HG03175 (cell line): ENCODE data around the gene LRP2.
"Not testable (repeated sequence)": the region's sequence is repeated elsewhere in the genome, so short reads cannot be mapped to it uniquely, and the experiment has no call there.

Source experiments
- ATAC-seq: cut with Tn5 transposase; IDR thresholded peaks from one replicate; pipeline ENCODE4 v1.9.1; 2021; ENCODE audit warnings: mild to moderate bottlenecking, moderate library complexity; ENCODE audit not compliant: unreplicated experiment

The LRP2 gene

DNA sequence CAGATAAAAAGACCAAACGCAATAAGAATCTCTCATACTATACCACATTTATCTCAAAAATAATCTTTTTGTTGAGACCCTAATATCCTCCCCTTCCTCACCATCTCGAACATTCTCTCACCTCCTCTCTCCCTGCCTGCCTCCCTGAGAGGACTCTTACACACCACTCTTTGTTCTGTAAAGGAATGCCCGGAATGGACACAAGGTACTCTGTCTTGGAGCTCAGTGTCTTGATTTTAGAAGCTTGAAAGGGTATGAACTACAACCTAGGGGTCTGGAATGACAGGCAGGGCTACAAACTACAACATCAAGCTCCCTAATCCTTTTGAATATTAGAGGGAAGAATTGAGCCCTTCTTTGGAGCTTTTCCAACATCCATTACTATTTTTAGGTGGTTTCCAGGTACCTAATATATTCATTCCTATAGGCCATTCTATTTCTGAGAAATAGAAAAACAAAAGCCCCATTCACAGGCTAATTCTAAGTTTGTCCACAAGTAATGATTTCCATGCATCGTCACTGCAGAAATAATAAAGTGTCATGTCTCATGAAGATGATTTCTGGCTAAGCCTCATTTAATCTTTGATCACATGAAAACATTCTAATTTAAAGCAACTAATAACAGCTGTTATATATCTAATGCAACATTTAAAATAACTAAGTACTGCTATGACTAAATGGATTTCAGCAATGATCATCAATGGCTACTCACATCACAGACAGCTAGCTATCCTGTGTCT, 60.6 kb downstream of the LRP2 start:
- ATAC-seq, result no peak

GRCh38 chr2:169300636-169301530, 61.5 kb downstream of the LRP2 start:
- no peak for ATAC-seq

GRCh38 chr2:169298007-169298406, 64.3 kb downstream of the LRP2 start:
- ATAC-seq, result no peak

- ATAC-seq, result no peak
Measured at GRCh38 chr2:169294001-169294675, 68.2 kb downstream of the LRP2 start.

DNA sequence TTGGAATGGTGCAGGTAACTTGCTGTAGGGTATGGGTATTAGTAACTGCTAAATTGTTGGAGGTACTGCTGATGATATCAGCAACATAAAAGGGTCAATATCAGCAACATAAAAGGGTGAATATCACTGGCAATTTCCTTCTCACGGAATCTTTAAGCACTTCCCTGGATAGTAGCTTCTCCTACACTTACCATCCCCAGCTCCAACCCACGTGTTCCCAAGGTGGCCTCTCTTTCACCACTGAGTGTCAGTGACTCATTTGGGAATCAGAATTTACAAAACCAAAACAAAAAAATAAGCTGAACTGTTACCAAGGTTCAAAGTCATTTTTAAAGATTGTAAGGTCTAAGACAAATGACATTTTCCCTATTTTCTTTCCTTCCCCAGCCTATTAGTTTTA, 70.8 kb downstream of the LRP2 start:
- ATAC-seq, result no peak

- no peak for ATAC-seq
Measured at GRCh38 chr2:169290433-169290832, 71.9 kb downstream of the LRP2 start.

- no peak for ATAC-seq
Measured at GRCh38 chr2:169287666-169288065, 74.7 kb downstream of the LRP2 start.

DNA sequence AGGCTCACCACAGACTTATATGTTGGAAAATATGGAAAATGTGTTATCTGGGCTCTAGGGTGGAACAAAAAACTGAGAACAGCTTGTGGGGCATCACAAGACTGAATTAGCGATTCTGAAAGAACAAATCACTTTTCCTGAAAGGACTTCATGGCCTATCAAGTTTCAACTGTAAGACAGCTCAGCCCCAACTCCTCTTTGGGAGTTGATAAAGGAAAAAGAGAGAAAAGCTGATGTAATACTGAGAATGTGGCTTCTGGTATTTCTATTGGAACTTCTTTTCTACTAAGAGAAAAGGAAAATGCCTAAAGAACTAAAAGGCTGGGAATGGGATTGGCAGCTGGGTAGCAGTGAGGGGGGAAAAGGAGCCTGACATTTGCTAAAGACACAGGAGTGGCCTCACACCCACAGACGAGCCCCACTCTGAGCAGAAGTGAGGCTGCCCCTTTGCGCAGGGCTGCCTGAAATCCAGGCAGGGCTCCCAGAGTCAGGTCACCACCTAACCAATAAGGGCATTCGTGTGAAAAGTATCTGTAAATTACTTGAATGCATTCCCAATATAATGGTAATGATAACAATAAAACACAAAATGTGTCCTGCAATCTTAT, 75.6 kb downstream of the LRP2 start:
- no peak for ATAC-seq

DNA sequence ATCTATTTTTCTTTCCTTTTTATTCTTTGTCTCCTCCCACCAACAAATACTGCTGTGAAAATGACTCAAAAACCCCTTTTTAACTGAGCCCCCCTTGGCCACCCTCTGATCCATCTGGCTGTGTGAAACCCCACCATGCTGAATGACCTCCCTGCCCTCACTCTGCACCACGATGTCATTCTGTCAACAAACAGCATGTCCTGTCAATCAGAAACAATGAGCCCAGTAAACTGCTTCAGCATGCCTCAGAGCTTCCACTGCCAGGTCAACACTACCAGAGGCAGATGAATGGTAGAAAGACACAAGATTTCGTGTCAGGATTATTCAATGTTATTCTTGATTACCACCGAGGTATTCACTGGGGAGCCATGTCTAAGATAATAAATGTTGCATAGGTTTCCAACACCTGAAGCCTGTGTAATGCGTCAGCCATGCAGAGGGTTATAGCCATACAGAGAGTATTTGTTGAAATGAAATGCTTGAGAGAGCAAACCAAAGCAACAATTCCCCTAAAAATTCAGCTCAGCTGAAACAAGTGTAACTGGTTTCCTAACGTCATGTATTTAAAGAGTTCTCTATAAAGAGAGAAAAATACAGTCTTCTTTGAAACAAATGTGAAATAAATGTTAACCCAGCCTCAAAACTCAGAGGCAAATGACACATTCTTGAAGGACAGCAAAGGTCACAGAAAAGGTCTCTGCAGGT, 76.7 kb downstream of the LRP2 start:
- no peak for ATAC-seq

DNA sequence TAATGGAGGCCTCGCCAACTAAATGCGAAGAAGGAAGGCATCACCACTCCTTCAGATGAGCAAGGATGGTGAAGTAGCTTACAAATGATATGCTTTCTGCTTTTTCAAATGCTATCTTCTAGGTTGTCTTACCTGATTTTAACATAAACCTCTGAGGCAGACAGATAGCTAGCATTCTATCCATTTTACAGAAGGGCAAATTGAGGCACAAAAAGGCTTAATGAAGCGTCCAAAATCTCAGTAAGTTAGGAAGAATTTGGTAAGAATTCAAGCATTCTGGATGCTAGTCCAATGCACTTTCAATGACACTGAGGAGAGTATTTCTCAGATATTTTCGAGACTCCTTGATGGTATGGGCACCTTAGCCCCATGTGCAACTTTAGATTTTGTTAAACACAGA, 81.8 kb downstream of the LRP2 start:
- no peak for ATAC-seq

GRCh38 chr2:169275696-169276444, 86.5 kb downstream of the LRP2 start:
- ATAC-seq, result no peak

GRCh38 chr2:169272010-169272409, 90.3 kb downstream of the LRP2 start:
- ATAC-seq, result no peak

GRCh38 chr2:169270574-169270973, 91.8 kb downstream of the LRP2 start:
- ATAC-seq, result not testable (repeated sequence)

- no peak for ATAC-seq
Measured at GRCh38 chr2:169265591-169265990, 96.7 kb downstream of the LRP2 start.

GRCh38 chr2:169260846-169261642, 101.3 kb downstream of the LRP2 start:
- ATAC-seq, result no peak

- ATAC-seq, result no peak
Measured at GRCh38 chr2:169260246-169260645, 102.1 kb downstream of the LRP2 start.

- no peak for ATAC-seq
Measured at GRCh38 chr2:169259402-169259801, 102.9 kb downstream of the LRP2 start.

DNA sequence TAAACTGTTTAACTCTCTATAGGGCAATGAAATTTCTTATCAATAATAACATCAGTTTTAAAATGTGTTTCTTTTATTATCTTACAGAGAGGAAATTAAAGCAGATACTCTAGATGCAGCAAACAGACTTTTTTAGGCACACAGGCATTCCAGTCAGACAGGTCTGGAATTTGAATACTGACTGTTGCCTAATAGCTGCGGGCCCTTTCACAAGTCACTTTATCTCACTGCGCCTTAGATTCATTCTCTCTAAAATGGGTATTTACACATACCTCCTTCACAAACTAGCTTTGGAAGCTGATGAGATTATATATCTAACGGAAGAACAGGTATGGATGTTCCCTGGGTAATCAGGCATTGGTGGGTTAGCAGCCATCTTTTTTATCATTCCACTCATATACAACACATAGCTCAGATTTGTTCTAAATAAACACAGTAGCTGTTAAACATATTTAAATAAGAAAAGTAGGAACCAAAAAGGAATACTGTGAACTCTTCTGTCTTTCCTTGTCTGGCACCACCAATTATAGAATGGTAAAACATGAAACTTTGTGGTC, 104.2 kb downstream of the LRP2 start:
- no peak for ATAC-seq

DNA sequence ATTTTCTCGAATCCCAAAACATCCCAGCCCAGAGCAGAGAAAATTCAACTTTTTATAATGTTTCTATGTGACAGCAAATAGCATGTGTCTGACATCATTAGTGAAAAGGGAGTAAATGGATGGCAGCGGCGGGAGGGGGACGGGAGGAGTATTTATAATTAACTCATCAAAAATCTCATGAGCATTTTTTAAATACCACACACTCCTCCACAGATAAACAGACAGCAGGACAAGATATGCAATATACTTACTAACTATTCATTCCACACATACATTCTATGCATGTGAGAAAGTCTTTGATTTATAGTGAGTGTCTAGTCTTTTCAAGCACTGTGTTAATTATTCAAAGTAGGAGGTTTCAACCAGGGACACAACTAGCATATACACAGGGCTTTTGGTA, 107.6 kb downstream of the LRP2 start:
- no peak for ATAC-seq
